ENCODE data around the gene LRFN4.

Gene LRFN4

DNA sequence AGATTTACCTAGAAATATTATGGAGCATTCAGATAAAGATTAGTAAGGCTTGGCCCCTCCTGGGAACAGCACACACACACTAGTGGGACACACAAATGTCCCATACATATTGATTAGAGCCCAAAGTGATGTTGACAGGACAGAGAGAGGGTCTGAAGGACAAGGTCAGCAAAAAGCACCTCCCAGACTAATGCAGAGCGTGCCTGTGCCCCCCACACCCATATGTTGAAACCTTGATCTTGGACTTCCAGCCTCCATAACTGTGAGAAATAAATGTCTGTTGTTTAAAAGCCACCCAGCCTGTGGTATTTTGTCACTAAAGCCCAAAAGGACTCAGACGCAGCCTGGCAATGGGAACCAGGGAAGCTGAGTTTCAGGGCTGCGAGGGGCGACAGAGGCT is 27.6 kb downstream of the LRFN4 start:
- H3K27me3 ChIP-seq (replicated peaks): no peaks in the 10 kb centered on the region
- TF ChIP-seq, protein P1, sequence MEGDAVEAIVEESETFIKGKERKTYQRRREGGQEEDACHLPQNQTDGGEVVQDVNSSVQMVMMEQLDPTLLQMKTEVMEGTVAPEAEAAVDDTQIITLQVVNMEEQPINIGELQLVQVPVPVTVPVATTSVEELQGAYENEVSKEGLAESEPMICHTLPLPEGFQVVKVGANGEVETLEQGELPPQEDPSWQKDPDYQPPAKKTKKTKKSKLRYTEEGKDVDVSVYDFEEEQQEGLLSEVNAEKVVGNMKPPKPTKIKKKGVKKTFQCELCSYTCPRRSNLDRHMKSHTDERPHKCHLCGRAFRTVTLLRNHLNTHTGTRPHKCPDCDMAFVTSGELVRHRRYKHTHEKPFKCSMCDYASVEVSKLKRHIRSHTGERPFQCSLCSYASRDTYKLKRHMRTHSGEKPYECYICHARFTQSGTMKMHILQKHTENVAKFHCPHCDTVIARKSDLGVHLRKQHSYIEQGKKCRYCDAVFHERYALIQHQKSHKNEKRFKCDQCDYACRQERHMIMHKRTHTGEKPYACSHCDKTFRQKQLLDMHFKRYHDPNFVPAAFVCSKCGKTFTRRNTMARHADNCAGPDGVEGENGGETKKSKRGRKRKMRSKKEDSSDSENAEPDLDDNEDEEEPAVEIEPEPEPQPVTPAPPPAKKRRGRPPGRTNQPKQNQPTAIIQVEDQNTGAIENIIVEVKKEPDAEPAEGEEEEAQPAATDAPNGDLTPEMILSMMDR (IDR thresholded peaks at IDR 0.05; ENCODE audit: low read depth, low read length, missing control alignments): no peak
- in situ Hi-C loops (cut with HindIII; ENCODE audit: low pct_ligation_motif_present, low sequenced_read_pairs): no loop called here
- no peak overlapping the region for H3K27ac ChIP-seq
- no peak overlapping the region for H3K4me3 ChIP-seq (ENCODE audit: low read depth, low read length)
- H3K36me3 ChIP-seq (replicated peaks): no peaks in the 10 kb centered on the region
- DNase-seq: no peak

DNA sequence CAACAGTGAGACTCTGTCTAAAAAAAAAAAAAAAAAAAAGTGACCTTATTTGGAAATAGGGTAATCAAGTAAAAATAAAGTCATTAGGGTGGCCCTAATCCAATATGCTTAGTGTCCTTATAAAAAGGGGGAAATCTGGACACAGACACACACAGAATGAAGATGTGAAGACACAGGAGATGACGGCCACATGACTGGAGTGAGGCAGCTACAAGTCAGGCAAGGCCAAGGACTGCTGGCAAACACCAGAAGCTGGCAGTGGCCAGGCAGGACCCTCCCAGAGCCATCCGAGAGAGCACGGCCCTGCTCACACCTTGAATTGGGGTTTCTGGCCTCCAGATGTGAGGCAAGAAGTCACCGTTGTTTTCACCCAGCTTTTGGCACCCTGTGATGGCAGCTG is 28.6 kb downstream of the LRFN4 start:
- Histone ChIP-seq H3K36me3 (replicated peaks) (no peaks in the 10 kb centered on the region), H3K27me3 (replicated peaks) (no peaks in the 10 kb centered on the region), H3K4me3 (ENCODE audit: low read depth, low read length) (no peak overlapping the region), H3K27ac (no peak overlapping the region)
- DNase-seq: no peak
- in situ Hi-C loops (cut with HindIII; ENCODE audit: low pct_ligation_motif_present, low sequenced_read_pairs): no loop called here
- TF ChIP-seq, protein P1 (IDR thresholded peaks at IDR 0.05; ENCODE audit: low read depth, low read length, missing control alignments): no peak

DNA sequence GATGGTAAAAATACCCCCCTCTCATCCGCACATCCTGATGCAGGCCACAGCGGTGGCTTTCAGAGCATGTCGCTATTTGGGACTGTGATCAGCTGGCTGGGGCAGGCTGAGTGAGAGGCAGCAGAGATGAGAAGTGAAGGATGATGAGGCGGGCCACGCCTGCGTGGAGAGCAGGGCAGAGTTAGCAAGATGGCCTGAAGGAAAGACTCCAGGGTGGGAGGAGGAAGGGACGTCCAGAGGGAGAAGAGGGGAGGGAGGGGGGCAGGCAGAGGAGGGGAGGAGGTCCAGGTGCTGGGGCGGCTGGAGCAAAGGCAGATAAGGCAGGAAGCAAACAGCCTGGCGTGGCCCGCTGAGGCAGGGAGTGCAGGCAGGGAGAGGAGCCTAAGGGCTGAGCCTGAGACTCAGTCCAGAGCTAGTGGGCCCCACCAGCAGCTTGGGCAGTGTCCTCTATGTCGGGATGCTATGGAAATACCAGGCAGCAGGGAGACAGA is 29.1 kb downstream of the LRFN4 start:
- TF ChIP-seq, protein P1 (IDR thresholded peaks at IDR 0.05; ENCODE audit: low read depth, low read length, missing control alignments): no peak
- no peak overlapping the region for H3K4me3 ChIP-seq (ENCODE audit: low read depth, low read length)
- in situ Hi-C loops (cut with HindIII; ENCODE audit: low pct_ligation_motif_present, low sequenced_read_pairs): no loop called here
- no peaks in the 10 kb centered on the region for H3K36me3 ChIP-seq (replicated peaks)
- DNase-seq: no peak
- peak overlapping the region; percentile 70 for H3K27ac ChIP-seq
- H3K27me3 ChIP-seq (replicated peaks): no peaks in the 10 kb centered on the region

DNA sequence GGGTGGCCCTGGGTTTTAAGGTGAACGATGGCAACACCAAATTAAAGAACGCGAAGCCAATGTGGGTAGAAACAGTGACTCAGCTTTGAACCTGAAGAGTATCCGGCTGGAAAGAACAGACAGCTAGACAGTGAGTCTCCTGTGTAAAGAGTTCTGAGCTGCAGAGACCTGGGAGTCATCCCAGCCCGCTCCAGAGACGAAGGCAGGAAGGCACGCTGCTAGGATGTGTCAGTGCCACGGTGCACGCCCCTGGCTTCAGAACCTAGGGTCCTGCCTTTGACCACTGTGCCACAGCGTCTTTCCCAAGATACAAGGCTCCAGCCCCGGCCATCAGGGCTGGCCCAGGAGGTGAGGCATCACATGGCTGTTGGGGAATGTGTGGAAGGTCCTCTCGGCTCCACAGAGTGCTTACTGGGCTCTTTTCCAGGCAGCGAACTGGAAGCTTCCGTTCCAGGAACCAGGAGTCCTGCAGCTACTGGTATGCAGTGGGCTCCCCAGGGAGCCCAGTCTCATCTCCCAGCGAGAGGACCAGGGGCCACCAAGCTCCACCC is 29.9 kb downstream of the LRFN4 start:
- Histone ChIP-seq H3K27me3 (replicated peaks) (no peaks in the 10 kb centered on the region), H3K27ac (peak overlapping the region; percentile 70), H3K36me3 (replicated peaks) (no peaks in the 10 kb centered on the region), H3K4me3 (ENCODE audit: low read depth, low read length) (no peak overlapping the region)
- TF ChIP-seq, protein P1 (IDR thresholded peaks at IDR 0.05; ENCODE audit: low read depth, low read length, missing control alignments): no peak
- DNase-seq: peak; percentile 82
- in situ Hi-C loops (cut with HindIII; ENCODE audit: low pct_ligation_motif_present, low sequenced_read_pairs): no loop called here

DNA sequence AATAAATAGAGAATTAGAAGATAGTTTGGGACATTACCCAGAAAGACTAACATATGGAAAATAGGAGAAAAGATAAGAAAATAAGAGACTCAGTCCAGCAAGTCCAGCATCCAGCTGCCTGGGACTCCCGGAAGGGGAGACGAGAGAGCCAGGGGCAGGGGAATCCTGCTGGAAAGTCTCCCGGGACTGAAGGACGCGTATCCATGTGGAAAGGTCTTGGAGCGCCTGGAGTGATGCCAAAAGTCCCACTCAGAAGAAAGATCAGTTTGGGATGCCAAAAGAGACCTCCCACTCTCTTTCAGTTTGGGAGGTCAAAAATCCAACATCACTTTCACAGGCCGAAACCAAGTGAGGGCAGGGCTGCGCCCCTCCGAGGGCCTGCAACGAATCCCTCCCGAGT is 30.7 kb downstream of the LRFN4 start:
- no peak for DNase-seq
- Histone ChIP-seq H3K4me3 (ENCODE audit: low read depth, low read length) (no peak overlapping the region), H3K27ac (peak overlapping the region; percentile 70), H3K36me3 (replicated peaks) (no peaks in the 10 kb centered on the region), H3K27me3 (replicated peaks) (no peaks in the 10 kb centered on the region)
- in situ Hi-C loops (cut with HindIII; ENCODE audit: low pct_ligation_motif_present, low sequenced_read_pairs): no loop called here
- TF ChIP-seq, protein P1 (IDR thresholded peaks at IDR 0.05; ENCODE audit: low read depth, low read length, missing control alignments): no peak

DNA sequence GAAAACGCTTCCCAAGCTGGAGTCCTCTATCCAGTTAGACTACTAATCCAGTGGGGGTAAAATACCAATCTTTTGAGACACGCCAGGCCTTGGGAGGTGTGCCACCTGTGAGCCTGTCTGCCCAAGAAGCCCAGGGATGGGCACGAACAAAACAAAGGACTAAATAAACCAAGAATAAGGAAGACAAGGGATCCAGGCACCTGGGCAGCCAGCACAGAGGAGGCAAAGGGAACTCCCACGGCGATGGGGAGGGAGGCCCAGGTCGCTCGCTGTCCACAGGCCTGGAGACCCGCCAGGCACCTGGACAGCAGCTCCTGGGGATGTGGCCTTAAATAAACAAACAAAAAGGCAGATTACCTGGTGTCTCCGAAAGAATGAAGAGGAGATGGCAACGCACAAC is 31.4 kb downstream of the LRFN4 start:
- H3K4me3 ChIP-seq (ENCODE audit: low read depth, low read length): no peak overlapping the region
- TF ChIP-seq, protein P1 (IDR thresholded peaks at IDR 0.05; ENCODE audit: low read depth, low read length, missing control alignments): no peak
- H3K27me3 ChIP-seq (replicated peaks): no peaks in the 10 kb centered on the region
- in situ Hi-C loops (cut with HindIII; ENCODE audit: low pct_ligation_motif_present, low sequenced_read_pairs): no loop called here
- no peaks in the 10 kb centered on the region for H3K36me3 ChIP-seq (replicated peaks)
- no peak for DNase-seq
- H3K27ac ChIP-seq: no peak overlapping the region
